GM18907 (cell line): ENCODE results near the gene PIN4.
"Not testable (repeated sequence)": the region's sequence is repeated elsewhere in the genome, so short reads cannot be mapped to it uniquely, and the experiment has no call there.

Experiments used
- ATAC-seq: cut with Tn5 transposase; IDR thresholded peaks from one replicate; pipeline ENCODE4 v1.9.1; 2021; ENCODE audit warnings: mild to moderate bottlenecking, moderate library complexity; ENCODE audit not compliant: unreplicated experiment

Gene PIN4

DNA sequence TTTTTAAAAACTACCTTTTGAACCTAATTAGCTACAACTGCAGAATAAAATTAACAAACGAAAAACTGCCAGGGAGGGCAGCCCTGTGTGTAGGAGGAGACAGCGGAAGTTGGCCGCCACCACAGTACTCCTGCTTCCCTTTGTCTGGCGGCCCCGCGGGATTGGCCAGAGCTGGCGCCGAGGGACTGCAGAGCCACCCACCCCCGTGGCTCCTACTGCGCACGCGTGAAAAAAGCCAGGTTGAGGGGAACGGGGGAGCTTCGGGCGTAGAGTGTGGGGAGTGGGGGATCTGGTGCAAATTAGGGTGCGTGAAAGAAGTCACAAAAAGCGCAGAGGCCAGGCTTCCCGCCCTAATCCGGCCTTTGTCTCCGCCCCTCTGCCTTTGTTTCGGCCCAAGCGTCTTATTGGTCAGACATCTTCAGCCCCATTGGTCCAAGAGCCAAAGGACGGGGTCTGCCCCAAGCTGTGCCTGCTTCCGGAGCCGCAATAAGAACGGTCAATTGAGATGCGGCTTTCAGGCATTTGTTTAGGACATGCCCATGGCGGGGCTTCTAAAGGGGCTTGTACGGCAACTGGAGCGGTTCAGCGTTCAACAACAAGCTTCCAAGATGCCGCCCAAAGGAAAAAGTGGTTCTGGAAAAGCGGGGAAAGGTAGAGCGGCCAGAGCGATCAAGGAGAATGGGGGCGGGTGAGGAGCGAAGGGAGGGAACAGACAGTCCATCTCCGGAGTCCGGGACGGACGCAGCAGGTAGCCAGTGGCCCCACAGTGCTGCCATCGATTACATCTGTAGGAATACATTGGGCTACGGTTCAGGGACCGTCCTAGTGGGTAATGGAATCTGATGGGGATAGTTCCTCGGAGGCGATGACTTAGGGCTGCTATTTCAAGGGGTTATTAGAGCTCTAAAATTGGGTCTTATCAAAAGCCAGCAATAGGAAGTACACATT is at the start of gene PIN4:
TSS of gene PIN4 (plus strand) at position 580 of the 948 bp plus-strand sequence. CDS start at position 609, 29 bp downstream.
- ATAC-seq, result peak; percentile 96

DNA sequence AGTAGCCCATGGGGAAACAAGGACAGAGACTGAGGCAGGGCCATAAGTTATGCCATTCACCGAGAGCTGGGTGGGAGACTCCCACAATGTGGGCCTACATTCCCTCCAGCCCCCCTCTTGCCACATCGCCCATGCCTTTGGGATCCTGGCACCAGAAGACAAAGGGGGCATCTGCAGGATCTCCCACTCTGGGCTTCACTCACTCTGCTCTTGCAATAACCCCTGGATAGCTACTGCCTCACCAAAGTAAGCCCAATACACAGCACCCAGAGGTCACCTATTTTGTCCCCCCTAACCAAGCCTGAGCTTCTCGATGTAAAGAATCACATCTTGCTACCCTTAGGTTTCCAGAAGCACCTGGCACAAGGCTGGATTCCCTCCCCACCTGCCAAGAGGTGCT is 49.1 kb upstream of the PIN4 start:
- ATAC-seq, result no peak

DNA sequence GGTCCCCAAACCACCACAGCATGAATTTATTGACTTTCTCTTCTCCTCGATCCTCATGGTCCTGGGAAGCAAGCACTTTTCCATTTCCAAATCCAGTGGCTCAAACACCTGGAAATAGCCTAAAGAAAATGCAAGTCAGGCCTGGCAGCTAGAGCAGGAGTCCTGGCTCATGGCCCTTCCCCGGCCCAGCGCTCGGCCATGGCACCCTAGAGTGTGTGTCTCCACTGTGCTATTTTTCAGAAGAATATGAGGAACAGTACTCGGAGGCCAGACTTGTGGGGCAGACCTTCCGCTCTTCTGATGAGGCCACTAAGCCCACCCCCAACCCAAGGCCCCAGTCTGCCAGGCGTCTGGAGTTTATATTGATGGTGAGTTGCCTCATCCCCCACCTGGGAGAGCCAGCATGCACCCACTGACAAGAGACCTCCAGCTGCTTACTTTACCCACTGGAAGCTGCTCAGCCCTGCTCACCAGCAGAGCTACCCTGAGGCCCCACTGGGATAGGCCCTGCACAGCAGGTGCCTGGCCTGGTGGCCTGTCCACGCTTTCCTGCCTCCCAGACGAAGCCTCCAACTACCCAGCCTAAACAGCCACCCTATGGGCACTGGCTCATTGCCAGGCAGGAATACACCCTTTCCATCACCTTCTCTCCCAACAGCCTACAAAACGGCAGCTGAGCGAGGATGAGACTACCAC is 47.6 kb upstream of the PIN4 start:
- ATAC-seq, result no peak

DNA sequence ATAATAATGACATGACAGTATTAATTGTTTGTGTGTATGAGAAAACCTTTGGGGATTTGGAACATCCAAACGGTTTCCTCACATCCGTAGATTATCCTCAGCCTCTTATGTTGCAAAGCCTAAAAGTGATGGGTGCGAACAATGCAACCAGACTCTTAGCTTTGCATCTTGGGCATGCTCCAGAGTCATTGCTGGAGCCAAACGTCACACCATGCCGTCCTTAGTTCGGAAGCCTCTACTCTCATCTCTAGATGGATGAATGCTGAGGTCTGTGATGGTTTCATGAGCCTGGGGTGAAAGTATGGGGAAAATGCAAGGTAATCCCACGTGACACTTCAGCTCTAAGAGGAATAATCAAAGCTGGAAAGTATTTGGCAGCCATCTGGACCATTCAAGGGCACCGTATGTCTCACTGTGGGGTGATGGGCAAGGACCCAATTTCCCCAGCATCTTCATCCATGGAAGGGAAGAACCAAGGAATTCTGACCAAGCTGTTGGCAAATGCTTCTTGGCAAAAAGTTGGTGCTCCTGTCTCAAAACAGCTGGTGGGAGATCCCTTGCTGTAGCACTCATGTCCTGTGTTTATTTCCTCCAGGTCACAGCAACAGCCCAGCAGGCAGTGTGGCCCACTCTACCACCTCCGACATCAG is 43.6 kb upstream of the PIN4 start:
- ATAC-seq, result no peak

DNA sequence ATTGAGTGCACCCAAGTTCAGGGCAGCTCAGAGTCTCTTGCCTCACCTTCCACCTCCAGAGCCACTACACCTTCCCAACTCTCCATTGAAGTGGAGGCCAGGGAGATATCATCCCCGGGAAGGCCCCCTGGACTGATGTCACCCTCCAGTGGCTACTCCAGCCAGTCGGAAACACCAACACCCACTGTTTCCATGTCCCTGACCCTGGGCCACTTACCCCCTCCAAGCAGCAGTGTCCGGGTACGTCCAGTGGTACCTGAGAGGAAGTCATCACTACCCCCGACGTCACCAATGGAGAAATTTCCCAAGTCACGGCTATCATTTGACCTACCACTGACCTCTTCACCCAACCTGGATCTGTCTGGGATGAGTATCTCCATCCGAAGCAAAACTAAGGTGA is 42.0 kb upstream of the PIN4 start:
- ATAC-seq, result no peak

DNA sequence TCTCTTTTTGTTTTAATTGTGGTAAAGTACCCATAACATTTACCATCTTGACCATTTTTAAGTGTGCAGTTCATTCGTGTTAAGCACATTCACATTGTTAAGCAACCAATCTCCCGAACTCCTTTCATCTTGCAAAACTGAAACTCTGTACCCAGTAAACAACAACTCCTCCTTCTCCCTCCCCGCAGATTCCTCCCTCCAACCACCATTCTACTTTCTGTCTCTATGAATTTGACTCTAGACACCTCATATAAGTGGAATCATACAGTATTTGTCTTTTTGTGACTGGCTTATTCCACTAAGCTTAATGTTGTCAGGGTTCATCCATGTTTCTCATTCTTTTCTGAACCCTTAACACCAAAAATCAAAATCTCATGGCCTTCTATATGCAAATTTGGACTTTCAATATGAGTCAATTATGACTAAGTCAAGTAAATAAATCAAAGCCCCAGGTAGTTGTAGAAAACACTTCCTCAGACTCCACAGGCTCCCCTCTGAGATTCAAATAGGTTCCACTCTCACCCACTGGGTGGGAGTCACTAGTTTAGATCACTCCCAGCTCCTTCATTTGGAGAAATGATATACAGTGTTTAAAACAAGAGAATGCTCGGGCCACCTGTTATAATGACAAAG is 40.1 kb upstream of the PIN4 start:
- ATAC-seq, result peak; percentile 71

DNA sequence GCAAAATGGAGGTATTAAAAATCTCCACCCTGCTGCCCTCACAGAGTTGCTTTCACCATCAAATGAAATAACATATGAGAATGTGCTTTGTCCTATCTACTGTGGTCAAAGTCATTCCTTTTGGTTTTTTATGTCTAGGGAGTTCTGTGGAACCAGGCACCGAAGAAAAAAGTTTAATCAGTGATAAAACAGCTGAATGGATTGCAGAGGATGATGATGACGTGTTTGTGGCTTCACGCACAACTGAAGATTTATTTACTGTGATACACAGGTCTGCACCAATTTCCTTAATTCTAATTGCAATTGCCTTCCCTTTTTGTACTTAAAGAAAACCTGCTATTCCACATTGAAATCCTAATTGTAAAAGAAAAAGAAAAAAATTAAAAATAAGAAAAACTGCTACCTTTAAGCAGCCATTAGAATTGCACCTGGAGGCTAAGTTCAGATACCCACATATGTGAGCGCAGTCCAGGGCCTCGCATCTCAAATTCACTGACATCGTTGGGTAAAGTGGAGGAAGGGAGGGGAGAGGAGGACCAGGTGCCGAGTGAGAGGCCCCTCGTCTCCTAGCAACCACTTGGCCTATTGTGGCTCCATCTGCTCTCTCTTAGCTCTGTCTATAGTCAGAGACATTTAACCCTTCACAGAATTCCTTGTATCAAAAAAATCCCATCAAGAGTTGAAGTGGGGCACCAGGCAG is 39.3 kb upstream of the PIN4 start:
- no peak for ATAC-seq

DNA sequence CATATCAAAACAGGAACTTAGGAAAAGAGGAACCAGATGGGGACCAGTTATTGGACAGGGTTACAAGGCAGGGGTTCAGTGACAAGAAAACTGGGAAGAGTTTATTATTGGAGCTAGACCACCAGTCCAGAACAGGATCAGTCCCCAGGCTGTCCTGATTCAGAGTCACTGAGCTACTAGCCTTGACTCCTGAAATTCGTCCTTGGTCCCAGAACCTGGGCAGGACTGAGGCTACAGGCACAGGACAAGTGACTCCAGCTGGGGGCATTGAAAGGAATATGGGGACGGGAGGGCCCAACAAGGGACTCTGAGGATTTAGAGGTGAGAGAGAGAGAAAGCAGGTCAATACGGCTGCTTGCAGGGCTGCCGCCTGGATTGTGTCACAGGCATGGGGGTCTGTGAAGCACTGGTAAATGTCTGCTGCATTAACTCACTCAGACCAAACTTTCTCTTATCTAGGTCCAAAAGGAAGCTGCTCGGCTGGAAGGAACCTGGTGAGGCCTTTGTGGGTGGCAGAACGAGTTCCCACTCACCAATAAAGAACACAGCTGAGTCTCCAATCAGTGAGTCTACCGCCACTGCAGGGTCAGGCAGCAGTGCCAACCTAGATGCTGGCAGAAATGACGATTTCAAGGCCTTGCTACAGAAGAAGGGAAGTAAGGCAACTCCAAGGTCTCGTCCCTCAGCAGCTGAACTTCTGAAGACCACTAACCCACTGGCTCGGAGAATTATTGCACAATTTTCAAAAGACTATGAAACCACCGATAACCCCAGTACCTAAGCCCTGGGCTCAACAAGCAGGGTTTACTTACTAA is 38.6 kb upstream of the PIN4 start:
- ATAC-seq, result no peak

DNA sequence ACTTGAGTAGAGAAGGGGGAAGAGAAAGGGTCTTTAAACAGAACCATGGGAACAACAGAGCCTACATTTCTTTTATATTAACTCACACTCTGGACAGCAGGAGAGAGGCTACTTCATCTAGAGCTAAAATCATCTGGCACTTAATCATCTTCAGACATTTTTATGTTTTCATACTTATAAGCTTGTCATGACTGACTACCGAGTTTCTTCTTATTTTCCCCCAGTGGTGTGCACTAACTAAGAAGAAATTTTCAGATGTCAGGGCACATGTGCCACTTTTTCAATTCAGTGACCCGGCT is 38.0 kb upstream of the PIN4 start:
- ATAC-seq, result no peak

DNA sequence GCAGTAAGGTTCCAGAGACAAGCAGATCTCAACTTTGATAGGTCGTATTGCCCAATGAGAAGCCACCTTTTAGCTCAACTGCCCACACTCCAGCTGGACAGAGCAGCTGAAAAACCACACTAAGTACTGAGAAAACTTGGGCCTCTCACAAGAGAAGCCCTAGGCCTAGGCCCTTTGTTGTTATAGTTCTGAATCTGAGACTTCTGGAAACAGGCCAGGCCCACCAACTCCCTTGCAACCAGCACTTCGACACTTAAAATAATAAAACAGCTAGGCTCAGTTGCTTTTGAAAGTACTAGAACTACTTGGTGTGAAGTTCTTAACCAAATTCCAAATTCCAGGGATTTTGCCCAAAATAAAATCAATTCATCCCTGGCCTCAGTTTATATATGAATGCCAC is 36.4 kb upstream of the PIN4 start:
- ATAC-seq, result no peak

DNA sequence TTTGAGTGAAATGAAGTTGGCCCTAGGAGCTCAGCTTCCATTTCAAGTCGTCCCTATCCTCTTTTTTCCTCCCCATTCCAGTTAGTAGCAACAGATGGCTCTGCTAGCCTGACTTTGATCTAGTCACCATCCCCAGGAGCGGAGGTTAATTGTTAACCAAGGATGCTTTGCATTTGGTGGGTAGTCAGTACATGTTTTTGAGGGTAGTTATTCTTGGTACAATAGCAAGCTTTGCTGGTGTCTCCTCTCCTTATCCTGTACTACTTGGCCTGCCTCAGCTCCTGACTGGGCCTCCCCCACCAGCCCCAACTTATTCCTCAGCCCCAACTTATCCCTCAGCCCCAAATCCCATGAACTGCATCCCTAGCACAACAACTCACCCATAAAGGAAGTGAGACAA is 35.0 kb upstream of the PIN4 start:
- ATAC-seq, result no peak

DNA sequence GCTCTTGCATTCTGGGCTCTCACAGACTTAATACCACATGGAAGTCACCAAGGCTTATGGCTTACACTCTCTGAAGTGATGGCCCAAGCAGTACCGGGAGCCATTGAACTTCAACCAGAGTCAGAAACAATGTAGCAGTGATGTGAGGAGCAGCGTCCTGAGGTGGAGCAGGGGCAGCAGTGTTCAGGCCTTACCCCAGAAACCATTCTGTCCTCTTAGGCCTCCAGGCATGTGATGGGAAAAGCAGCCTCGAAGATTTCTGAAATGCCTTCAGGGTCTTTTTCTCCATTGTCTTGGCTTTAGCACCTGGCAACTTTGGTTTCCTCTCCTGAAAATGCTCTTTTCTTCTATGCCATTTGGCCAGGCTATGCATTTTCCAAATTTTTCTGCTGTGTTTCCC is 22.8 kb upstream of the PIN4 start:
- ATAC-seq, result no peak

DNA sequence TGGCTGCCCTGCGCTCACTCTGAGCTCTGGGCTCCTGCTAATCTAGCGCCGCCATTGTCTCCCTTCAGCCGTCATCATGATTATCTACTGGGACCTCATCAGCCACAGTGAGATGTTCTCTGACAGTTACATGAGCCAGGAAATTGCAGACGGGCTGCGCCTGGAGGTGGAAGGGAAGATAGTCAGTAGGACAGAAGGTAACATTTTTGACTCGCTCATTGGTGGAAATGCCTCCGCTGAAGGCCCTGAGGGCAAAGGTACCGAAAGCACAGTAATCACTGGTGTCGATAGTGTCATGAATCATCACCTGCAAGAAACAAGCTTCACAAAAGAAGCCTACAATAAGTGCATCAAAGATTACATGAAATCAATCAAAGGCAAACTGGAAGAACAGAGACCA is 21.8 kb upstream of the PIN4 start:
- no peak for ATAC-seq

DNA sequence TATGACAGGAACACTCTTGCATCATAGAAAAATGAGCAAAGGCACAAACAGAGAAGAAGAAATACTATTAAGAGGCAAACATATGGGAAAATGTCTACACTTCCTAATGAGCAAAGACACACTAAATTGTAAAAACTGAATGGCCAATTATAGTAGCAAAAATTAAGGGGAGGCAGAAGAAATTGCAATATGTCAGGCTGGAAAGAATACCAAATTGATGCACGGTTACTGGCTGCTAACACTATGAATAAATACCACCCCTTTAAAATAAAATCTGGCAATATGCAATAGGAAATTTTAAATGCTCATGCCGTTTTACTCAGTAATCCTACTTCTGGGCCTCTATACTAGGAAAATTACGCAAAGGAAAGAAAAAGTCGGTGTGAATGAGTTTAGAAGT is 16.0 kb upstream of the PIN4 start:
- ATAC-seq, result no peak

DNA sequence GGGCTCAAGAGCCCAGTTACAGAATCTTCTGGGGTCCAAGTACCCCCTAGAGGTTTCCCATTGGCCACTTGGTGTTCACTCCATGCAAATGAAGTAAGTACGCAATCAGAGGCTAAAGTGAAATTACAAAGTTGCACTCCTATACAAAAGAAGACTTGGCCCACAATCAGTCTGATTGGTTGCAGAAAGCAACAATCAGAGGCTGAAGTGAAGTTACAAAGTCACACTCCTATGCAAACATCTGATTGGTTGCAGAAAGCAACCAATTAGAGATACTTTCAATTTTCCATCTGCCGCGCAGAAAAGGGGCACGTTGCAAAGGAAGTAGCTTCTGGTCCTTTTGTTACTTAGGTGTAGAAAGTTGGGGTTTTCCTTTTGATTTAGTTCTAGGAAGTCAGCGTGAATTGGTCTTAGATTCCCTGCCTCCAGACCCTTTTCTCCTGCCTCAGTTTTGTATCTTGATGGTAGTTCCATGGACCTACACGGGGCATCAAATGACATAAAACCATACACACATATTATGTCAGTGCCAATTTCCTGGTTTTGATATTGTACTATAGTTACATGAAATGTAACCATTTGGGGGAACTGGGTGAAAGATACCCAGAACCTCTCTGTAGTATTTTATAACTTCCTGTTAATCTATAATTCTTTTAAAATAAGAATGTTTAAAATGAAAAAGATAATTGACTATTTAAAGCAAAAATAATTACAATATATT is 12.4 kb upstream of the PIN4 start:
- no peak for ATAC-seq

DNA sequence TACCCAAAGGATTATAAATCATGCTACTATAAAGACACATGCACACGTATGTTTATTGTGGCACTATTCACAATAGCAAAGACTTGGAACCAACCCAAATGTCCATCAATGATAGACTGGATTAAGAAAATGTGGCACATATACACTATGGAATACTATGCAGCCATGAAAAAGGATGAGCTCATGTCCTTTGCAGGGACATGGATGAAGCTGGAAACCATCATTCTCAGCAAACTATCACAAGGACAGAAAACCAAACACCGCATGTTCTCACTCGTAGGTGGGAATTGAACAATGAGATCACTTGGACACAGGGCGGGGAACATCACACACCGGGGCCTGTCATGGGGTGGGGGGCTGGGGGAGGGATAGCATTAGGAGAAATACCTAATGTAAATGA is 5.3 kb upstream of the PIN4 start:
- ATAC-seq, result not testable (repeated sequence)

DNA sequence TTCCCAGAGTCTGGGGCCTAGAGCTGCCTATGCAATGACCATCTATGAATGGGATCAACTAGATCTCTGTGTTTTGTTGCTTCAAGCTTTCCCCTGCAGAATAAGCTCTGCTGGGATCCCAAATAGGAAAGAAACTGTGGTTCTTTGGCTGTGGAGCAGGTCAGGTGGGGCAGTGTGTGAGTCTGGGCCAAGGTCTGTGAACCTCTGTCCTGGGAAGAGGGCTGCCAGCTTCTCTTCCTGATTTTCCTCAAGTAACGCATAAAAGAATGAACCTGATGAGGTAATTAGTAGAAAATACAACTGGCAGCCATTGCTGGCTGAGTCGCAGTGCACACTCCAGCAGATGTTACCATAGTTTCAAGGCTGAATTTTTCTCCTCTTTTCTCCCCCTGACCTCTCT is 4.6 kb upstream of the PIN4 start:
- no peak for ATAC-seq

DNA sequence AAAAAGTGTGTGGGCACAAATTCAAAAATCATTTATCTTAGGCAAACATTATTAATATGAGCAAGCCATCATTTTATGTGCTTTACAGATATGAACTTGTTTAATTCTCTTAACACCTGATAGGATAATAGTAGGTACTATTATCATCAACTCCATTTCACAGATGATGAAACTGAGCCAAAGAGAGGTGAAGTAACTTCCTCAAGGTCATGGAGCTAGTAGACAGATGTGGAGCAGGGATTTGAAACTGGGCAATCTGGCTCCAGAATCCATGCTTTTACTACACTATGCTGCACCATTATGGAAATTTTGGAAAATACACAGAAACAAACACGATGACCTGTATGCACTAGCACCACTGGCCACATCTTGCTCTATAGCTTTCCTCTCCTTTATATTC is 1.0 kb upstream of the PIN4 start:
- ATAC-seq, result no peak

DNA sequence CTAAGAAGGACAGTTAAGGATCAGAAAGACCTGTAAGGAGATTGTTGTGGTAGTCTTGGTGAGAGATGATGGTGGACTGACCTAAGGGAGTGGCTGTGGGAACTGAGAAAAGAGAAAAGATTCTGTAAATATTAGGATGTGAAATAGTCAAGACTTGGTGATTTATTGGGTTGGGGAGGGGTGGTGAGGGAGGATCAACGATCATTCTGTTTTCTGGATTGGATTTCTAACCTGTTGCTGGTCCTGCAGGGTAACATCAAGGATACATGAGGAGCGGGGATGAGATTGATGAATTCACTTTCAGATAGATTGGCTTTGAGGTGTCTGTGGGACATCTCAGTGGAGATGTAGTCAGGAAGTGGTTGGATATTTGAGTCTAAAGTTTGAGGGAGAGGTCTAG is 1.4 kb downstream of the PIN4 start:
- no peak for ATAC-seq
